Ishikawa (cell line): Measurements from ENCODE around the gene CERCAM.

Experiments
- CREB1 ChIP-seq: IDR thresholded peaks from 2 replicates; pipeline ENCODE4 v1.6.1; 2012; ENCODE audit warnings: low read depth
- EGR1 ChIP-seq: IDR thresholded peaks from 2 replicates; pipeline ENCODE4 v1.6.1; 2012
- EP300 ChIP-seq: IDR thresholded peaks from 2 replicates; pipeline ENCODE4 v1.6.1; 2012; ENCODE audit warnings: borderline replicate concordance
- FOXM1 ChIP-seq: IDR thresholded peaks from 2 replicates; pipeline ENCODE4 v1.6.1; 2012; ENCODE audit warnings: low read depth, borderline replicate concordance
- MAX ChIP-seq: IDR thresholded peaks from 2 replicates; pipeline ENCODE4 v1.6.1; 2012
- NFIC ChIP-seq: IDR thresholded peaks from 2 replicates; pipeline ENCODE4 v1.6.1; 2012
- RAD21 ChIP-seq: IDR thresholded peaks from 2 replicates; pipeline ENCODE4 v1.6.1; 2012; ENCODE audit warnings: low read depth
- REST ChIP-seq: IDR thresholded peaks from 2 replicates; pipeline ENCODE4 v1.6.1; 2012; ENCODE audit warnings: low read depth, mild to moderate bottlenecking
- TAF1 ChIP-seq: IDR thresholded peaks from 2 replicates; pipeline ENCODE4 v1.6.1; 2012; ENCODE audit warnings: low read depth, mild to moderate bottlenecking
- TCF12 ChIP-seq: IDR thresholded peaks from 2 replicates; pipeline ENCODE4 v1.6.1; 2012; ENCODE audit warnings: low read depth
- TEAD4 ChIP-seq: IDR thresholded peaks from 2 replicates; pipeline ENCODE4 v1.6.1; 2012
- USF1 ChIP-seq: IDR thresholded peaks from 2 replicates; pipeline ENCODE4 v1.6.1; 2012
- YY1 ChIP-seq: IDR thresholded peaks from 2 replicates; pipeline ENCODE4 v1.6.1; 2012; ENCODE audit warnings: low read depth
- ZBTB7A ChIP-seq: IDR thresholded peaks from 2 replicates; pipeline ENCODE4 v1.6.1; 2012; ENCODE audit warnings: low read depth

The CERCAM gene

GRCh38 chr9:128434340-128434739 is 13.7 kb downstream of the CERCAM start:
- no peak for TF ChIP-seq TEAD4

- TF ChIP-seq MAX, result no peak
These were observed 15.0 kb downstream of the CERCAM start for GRCh38 chr9:128435611-128436010.

- TF ChIP-seq TCF12 (no peak), MAX (peak; percentile 41; the same call in 1 of the 2 replicates), NFIC (peak; percentile 80), ZBTB7A (peak; percentile 76), RAD21 (peak; percentile 75), CREB1 (no peak)
These were observed 17.9 kb downstream of the CERCAM start for GRCh38 chr9:128438343-128439109.

GRCh38 chr9:128439273-128439672 is 18.6 kb downstream of the CERCAM start:
- TF ChIP-seq ZBTB7A (no peak), YY1 (no peak), MAX (no peak), RAD21 (no peak), TCF12 (no peak), EGR1 (no peak), TEAD4 (no peak), REST (no peak)

GRCh38 chr9:128442150-128442549 is 21.5 kb downstream of the CERCAM start:
- peak; percentile 55; the same call in 1 of the 2 replicates for TF ChIP-seq NFIC
- no peak for TF ChIP-seq MAX
- TF ChIP-seq REST, result no peak

GRCh38 chr9:128448746-128449145 is 28.1 kb downstream of the CERCAM start:
- TF ChIP-seq MAX, result no peak
- no peak for TF ChIP-seq REST
- TF ChIP-seq NFIC, result no peak
- no peak for TF ChIP-seq TAF1
- TF ChIP-seq ZBTB7A, result no peak
- TF ChIP-seq EP300, result no peak
- no peak for TF ChIP-seq CREB1
- TF ChIP-seq EGR1, result no peak
- no peak for TF ChIP-seq FOXM1
- no peak for TF ChIP-seq TEAD4
- no peak for TF ChIP-seq USF1
- TF ChIP-seq YY1, result no peak
